Endothelial cell of umbilical vein (primary cell): ENCODE data around the gene TESK2. TPM values are rescaled to one million over a fixed set of nuclear protein-coding genes. Genes with fewer than 3 reads are reported as not detected.

Source experiments
- BruUV-seq: library from RNA; stranded (reverse); fragments of 400-500 nt; replicated peaks from 2 replicates; lab custom pipeline; 2021; lab: Mats Ljungman, UMichigan
- CTCF ChIA-PET: fragments of 300-600, 350-600 bp; sonication (Branson Sonifier 250); formaldehyde crosslinking; loops from one replicate; lab custom pipeline; 2021; ENCODE audit warnings: antibody characterized with exemption, inconsistent platforms; lab: Charles Lee
- POLR2A ChIA-PET: fragments of 300-600, 350-600 bp; sonication (Branson Sonifier 250); formaldehyde crosslinking; loops from one replicate; lab custom pipeline; 2021; ENCODE audit warnings: antibody characterized with exemption, inconsistent platforms; lab: Charles Lee
- DNase-seq: peaks from one replicate; pipeline ENCODE4 v3.0.0-alpha.2; 2011; ENCODE audit warnings: low read depth, low spot score
- FAIRE-seq: peaks from 2 replicates; lab custom pipeline; 2011; peaks lifted over from hg19 to GRCh38; lab: Jason Lieb, UNC
- H2AFZ ChIP-seq: 2 replicates; pipeline ENCODE4 v1.6.0; 2012; ENCODE audit warnings: low read depth, low read length, control low read depth, inconsistent platforms
- H3K27ac ChIP-seq: 2 replicates; pipeline ENCODE4 v1.5.1; 2011; ENCODE audit warnings: low read depth, mild to moderate bottlenecking, control low read depth, low read length, moderate library complexity; ENCODE audit not compliant: insufficient read depth
- H3K27me3 ChIP-seq, 2 experiments: 2 replicates each; pipeline versions ENCODE4 v1.6.0 to v1.6.1; 2011; ENCODE audit warnings: low read length in 2 of 2, mixed read lengths in 1 of 2; ENCODE audit not compliant: control insufficient read depth in 2 of 2, insufficient read depth in 2 of 2
- H3K36me3 ChIP-seq, 2 experiments: 2 replicates in 1 of 2; 3 replicates in 1 of 2; pipeline ENCODE4 v1.5.1; 2011; ENCODE audit warnings: low read length in 2 of 2, mild to moderate bottlenecking in 1 of 2, moderate library complexity in 1 of 2; ENCODE audit not compliant: control insufficient read depth in 2 of 2, insufficient read depth in 2 of 2; ENCODE audit errors: extremely low read depth in 1 of 2
- H3K4me1 ChIP-seq: 3 replicates; pipeline ENCODE4 v1.5.1; 2011; ENCODE audit warnings: mild to moderate bottlenecking, low read length; ENCODE audit not compliant: control insufficient read depth, insufficient read depth; ENCODE audit errors: extremely low read depth
- H3K4me2 ChIP-seq: 2 replicates; pipeline ENCODE4 v1.6.1; 2011; ENCODE audit warnings: low read length, control low read depth, mixed read lengths; ENCODE audit not compliant: insufficient read depth
- H3K4me3 ChIP-seq, 3 experiments: fragments of 200-600 bp in 1 of 3; sonication (generic), shearing (Covaris generic) in 1 of 3; replicated peaks in 1 of 3; 2 replicates each; pipeline ENCODE4 v1.5.1; 2011 to 2016; ENCODE audit warnings: control low read depth in 3 of 3, low read length in 3 of 3, mild to moderate bottlenecking in 2 of 3, inconsistent platforms in 1 of 3, low read depth in 1 of 3, moderate library complexity in 1 of 3; ENCODE audit not compliant: insufficient read depth in 1 of 3
- H3K79me2 ChIP-seq: 2 replicates; pipeline ENCODE4 v1.6.0; 2012; ENCODE audit warnings: low read length, inconsistent platforms; ENCODE audit not compliant: control insufficient read depth, insufficient read depth
- H3K9ac ChIP-seq: replicated peaks from 2 replicates; pipeline ENCODE3; 2011; ENCODE audit warnings: low read length, control low read depth; ENCODE audit not compliant: insufficient read depth; ENCODE audit errors: extremely low read depth
- H3K9me1 ChIP-seq: replicated peaks from 3 replicates; pipeline ENCODE4 v1.6.0; 2011; ENCODE audit warnings: mild to moderate bottlenecking, low read length; ENCODE audit not compliant: control insufficient read depth, insufficient read depth; ENCODE audit errors: extremely low read depth
- H3K9me3 ChIP-seq: replicated peaks from 2 replicates; pipeline ENCODE4 v1.5.1; 2012; ENCODE audit warnings: low read length, inconsistent platforms; ENCODE audit not compliant: control insufficient read depth, insufficient read depth
- H4K20me1 ChIP-seq: replicated peaks from 2 replicates; pipeline ENCODE3; 2011; ENCODE audit warnings: mild to moderate bottlenecking, low read length; ENCODE audit not compliant: control insufficient read depth, insufficient read depth; ENCODE audit errors: extremely low read depth
- GATA2 ChIP-seq: IDR thresholded peaks from 2 replicates; pipeline ENCODE4 v1.7.0; 2011; ENCODE audit warnings: low read depth, mild to moderate bottlenecking, moderate library complexity, mixed read lengths, low read length; ENCODE audit not compliant: insufficient read length, insufficient read depth
- MAX ChIP-seq: IDR thresholded peaks from 2 replicates; pipeline ENCODE4 v1.6.1; 2011; ENCODE audit not compliant: insufficient read depth, insufficient read length
- POLR2A ChIP-seq: IDR thresholded peaks from 2 replicates; pipeline ENCODE4 v1.6.1; 2012; ENCODE audit warnings: low read depth, mild to moderate bottlenecking, control low read depth, low read length
- dilution Hi-C: fragments of 300-500 bp; cut with MboI; formaldehyde crosslinking; loops from one replicate; pipeline ENCODE4 v1.15.0; 2019; ENCODE audit warnings: low sequenced_read_pairs; ENCODE audit not compliant: extremely low pct_ligation_motif_present
- intact Hi-C: fragments of 100-400 bp; cut with micrococcal nuclease; formaldehyde crosslinking; loops from one replicate; pipeline ENCODE4 v1.10.0; 2022
- polyA plus RNA-seq, 4 experiments: library from polyadenylated mRNA; depleted of rRNA in 3 of 4; stranded (reverse) in 3 of 4; unstranded in 1 of 4; fragments of >200 nt; gene quantifications; 2 replicates each; pipeline versions ENCODE4 v1.2.1 to v1.2.3, GENCODE V29; 2011 to 2012; ENCODE audit warnings: missing spikeins in 1 of 4
- total RNA-seq: library from RNA; stranded (reverse); gene quantifications from 2 replicates; pipeline ENCODE4 v1.2.3, GENCODE V29; 2021
- TF ChIP-seq, protein P1 (sequence below), 2 donors: IDR thresholded peaks; 1 replicate in 1 of 2; 2 replicates in 1 of 2; pipeline ENCODE4 v1.5.1; 2011; ENCODE audit warnings: low read length in 2 of 2, mild to moderate bottlenecking in 2 of 2, moderate library complexity in 2 of 2, control low read depth in 1 of 2, inconsistent platforms in 1 of 2, low read depth in 1 of 2; ENCODE audit not compliant: insufficient read depth in 1 of 2; ENCODE audit errors: extremely low read depth in 1 of 2

Gene TESK2
- total and polyA plus RNA-seq, 2 donors (not counting 3 experiments of a cell fraction or from before 2014, with no cell fraction given): 2.1 to 2.6 TPM

- H3K4me2 ChIP-seq: no peak overlapping the region
- no peak overlapping the region for H2AFZ ChIP-seq
- no peak overlapping the region for H3K9ac ChIP-seq
- TF ChIP-seq, protein P1, sequence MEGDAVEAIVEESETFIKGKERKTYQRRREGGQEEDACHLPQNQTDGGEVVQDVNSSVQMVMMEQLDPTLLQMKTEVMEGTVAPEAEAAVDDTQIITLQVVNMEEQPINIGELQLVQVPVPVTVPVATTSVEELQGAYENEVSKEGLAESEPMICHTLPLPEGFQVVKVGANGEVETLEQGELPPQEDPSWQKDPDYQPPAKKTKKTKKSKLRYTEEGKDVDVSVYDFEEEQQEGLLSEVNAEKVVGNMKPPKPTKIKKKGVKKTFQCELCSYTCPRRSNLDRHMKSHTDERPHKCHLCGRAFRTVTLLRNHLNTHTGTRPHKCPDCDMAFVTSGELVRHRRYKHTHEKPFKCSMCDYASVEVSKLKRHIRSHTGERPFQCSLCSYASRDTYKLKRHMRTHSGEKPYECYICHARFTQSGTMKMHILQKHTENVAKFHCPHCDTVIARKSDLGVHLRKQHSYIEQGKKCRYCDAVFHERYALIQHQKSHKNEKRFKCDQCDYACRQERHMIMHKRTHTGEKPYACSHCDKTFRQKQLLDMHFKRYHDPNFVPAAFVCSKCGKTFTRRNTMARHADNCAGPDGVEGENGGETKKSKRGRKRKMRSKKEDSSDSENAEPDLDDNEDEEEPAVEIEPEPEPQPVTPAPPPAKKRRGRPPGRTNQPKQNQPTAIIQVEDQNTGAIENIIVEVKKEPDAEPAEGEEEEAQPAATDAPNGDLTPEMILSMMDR (IDR thresholded peaks at IDR 0.05; ENCODE audit: extremely low read depth in 1 of 2, insufficient read depth in 1 of 2, low read depth in 1 of 2, low read length in 2 of 2): peak; percentile 40 to 53
- TF ChIP-seq MAX (no peak), POLR2A (no peak), GATA2 (no peak)
- DNase-seq (peak; percentile 64), FAIRE-seq (peak; percentile 77)
- H3K9me3 ChIP-seq: no peaks in the 10 kb centered on the region
- ChIA-PET CTCF (interaction anchor here (0.8 to 9.8 kb wide), 24 partner anchors 8 to 700 kb away, joined by 3 to 457 read pairs (median 6); partner anchors contain the start of genes HECTD3, MUTYH, PRDX1 and TOE1), POLR2A (interaction anchor here (0.6 to 4.3 kb wide), 5 partner anchors 28 to 762 kb away, joined by 3 to 28 read pairs (median 5); partner anchors contain the start of gene PRDX1)
- dilution Hi-C loops (loop anchor here (25.0 kb wide), 1 partner anchor 131 kb away; no protein-coding TSS in a partner anchor), intact Hi-C loops (loop anchor here (1.0 to 10.0 kb wide), 3 partner anchors 134 to 658 kb away; no protein-coding TSS in a partner anchor)
- H3K4me1 ChIP-seq: peaks cover 6% of the 10 kb centered on the region
- no peak overlapping the region for H3K4me3 ChIP-seq
- no peak overlapping the region for H3K27ac ChIP-seq
- no peaks in the 10 kb centered on the region for H4K20me1 ChIP-seq
- no peaks in the 10 kb centered on the region for H3K36me3 ChIP-seq
- H3K27me3 ChIP-seq: peaks cover 8 to 10% of the 10 kb centered on the region in 2 experiments
- no TSS peak for BruUV-seq
- H3K79me2 ChIP-seq: no peaks in the 10 kb centered on the region
- H3K9me1 ChIP-seq: no peaks in the 10 kb centered on the region
These were observed 2.2 kb upstream of the TESK2 start for GRCh38 chr1:45493116-45493697.
